HEK293 (cell line): ENCODE measurements around the gene PTMA.

ENCODE experiments used
- CTCF ChIA-PET: fragments of 350-600 bp; formaldehyde crosslinking; extraction: SDS; loops from one replicate; lab custom pipeline; 2021; ENCODE audit warnings: antibody characterized with exemption; lab: Yijun Ruan, JAX
- POLR2A ChIA-PET: fragments of 300-600 bp; formaldehyde crosslinking; extraction: SDS; loops from one replicate; lab custom pipeline; 2020; ENCODE audit warnings: antibody characterized with exemption, inconsistent platforms; lab: Yijun Ruan, JAX
- H3K27ac ChIP-seq: fragments of 200-500 bp; sonication (Bioruptor generic); 2 replicates; pipeline ENCODE4 v1.5.1; 2014; ENCODE audit warnings: low read depth, low read length, control low read depth, inconsistent platforms; ENCODE audit errors: extremely low read depth
- H3K36me3 ChIP-seq, 2 experiments: fragments of 200-500 bp in 1 of 2; sonication (Bioruptor generic) in 1 of 2; 1 replicate in 1 of 2; 2 replicates in 1 of 2; pipeline ENCODE4 v1.5.1; 2014 to 2017; ENCODE audit warnings: inconsistent platforms in 2 of 2, low read length in 2 of 2; ENCODE audit not compliant: control insufficient read depth in 2 of 2, insufficient read depth in 1 of 2
- H3K4me1 ChIP-seq: fragments of 200-500 bp; sonication (Bioruptor generic); 2 replicates; pipeline ENCODE4 v1.5.1; 2014; ENCODE audit warnings: mild to moderate bottlenecking, low read length, inconsistent platforms; ENCODE audit not compliant: control insufficient read depth, insufficient read depth
- H3K4me3 ChIP-seq: 2 replicates; pipeline ENCODE4 v1.5.1; 2011; ENCODE audit warnings: low read depth, mild to moderate bottlenecking, control low read depth, low read length, moderate library complexity
- H3K9me3 ChIP-seq: fragments of 200-500 bp; sonication (Bioruptor generic); 2 replicates; pipeline ENCODE4 v1.5.1; 2014; ENCODE audit warnings: low read depth, low read length, inconsistent platforms; ENCODE audit not compliant: control insufficient read depth, insufficient read depth
- ATF2 ChIP-seq: fragments of 450-650 bp; formaldehyde crosslinking; IDR thresholded peaks from 2 replicates; pipeline ENCODE4 v1.5.1; 2016; ENCODE audit warnings: missing biosample characterization, missing genetic modification characterization, low read depth
- BCL11B ChIP-seq: fragments of 450-650 bp; formaldehyde crosslinking; IDR thresholded peaks from 2 replicates; pipeline ENCODE4 v1.5.1; 2016; ENCODE audit warnings: low read depth, missing biosample characterization, missing genetic modification characterization
- GFI1B ChIP-seq: fragments of 450-650 bp; formaldehyde crosslinking; IDR thresholded peaks from 2 replicates; pipeline ENCODE4 v1.5.1; 2016; ENCODE audit warnings: missing biosample characterization, missing genetic modification characterization
- GLIS1 ChIP-seq: fragments of 450-650 bp; formaldehyde crosslinking; IDR thresholded peaks from 2 replicates; pipeline ENCODE4 v1.5.1; 2016; ENCODE audit warnings: missing biosample characterization, missing genetic modification characterization
- HOXC10 ChIP-seq: sonication (generic); formaldehyde crosslinking; IDR thresholded peaks from 2 replicates; pipeline ENCODE4 v1.8.1; 2023; ENCODE audit warnings: mild to moderate bottlenecking, missing genetic modification reagents
- RBAK ChIP-seq: fragments of 450-650 bp; formaldehyde crosslinking; IDR thresholded peaks from 2 replicates; pipeline ENCODE4 v1.5.1; 2016; ENCODE audit warnings: missing biosample characterization, missing genetic modification characterization
- SALL2 ChIP-seq: fragments of 450-650 bp; formaldehyde crosslinking; IDR thresholded peaks from 2 replicates; pipeline ENCODE4 v1.5.0; 2017; ENCODE audit warnings: missing biosample characterization, mild to moderate bottlenecking, missing genetic modification characterization, borderline replicate concordance
- SP2 ChIP-seq: fragments of 450-650 bp; formaldehyde crosslinking; IDR thresholded peaks from 2 replicates; pipeline ENCODE4 v1.5.1; 2016; ENCODE audit warnings: missing biosample characterization, missing genetic modification characterization
- SP7 ChIP-seq: fragments of 450-650 bp; formaldehyde crosslinking; IDR thresholded peaks from 2 replicates; pipeline ENCODE4 v1.5.1; 2016; ENCODE audit warnings: missing biosample characterization, missing genetic modification characterization
- YY2 ChIP-seq: fragments of 450-650 bp; formaldehyde crosslinking; IDR thresholded peaks from 2 replicates; pipeline ENCODE4 v1.5.1; 2016; ENCODE audit warnings: missing biosample characterization, missing genetic modification characterization
- ZFP37 ChIP-seq: fragments of 450-650 bp; formaldehyde crosslinking; IDR thresholded peaks from 2 replicates; pipeline ENCODE4 v1.5.1; 2016; ENCODE audit warnings: missing biosample characterization, missing genetic modification characterization
- ZNF133 ChIP-seq: fragments of 450-650 bp; formaldehyde crosslinking; IDR thresholded peaks from 2 replicates; pipeline ENCODE4 v1.5.1; 2016; ENCODE audit warnings: missing biosample characterization, missing genetic modification characterization
- ZNF221 ChIP-seq: fragments of 450-650 bp; formaldehyde crosslinking; IDR thresholded peaks from 2 replicates; pipeline ENCODE4 v1.5.1; 2017; ENCODE audit warnings: missing biosample characterization, missing genetic modification characterization, borderline replicate concordance
- ZNF335 ChIP-seq: fragments of 450-650 bp; formaldehyde crosslinking; conservative IDR thresholded peaks from 2 replicates; pipeline ENCODE4 v1.5.1; 2016; ENCODE audit warnings: missing biosample characterization, missing genetic modification characterization
- ZNF354C ChIP-seq: fragments of 450-650 bp; formaldehyde crosslinking; IDR thresholded peaks from 2 replicates; pipeline ENCODE4 v1.5.1; 2016; ENCODE audit warnings: missing biosample characterization, missing genetic modification characterization, low read depth, borderline replicate concordance
- ZNF362 ChIP-seq: fragments of 450-650 bp; formaldehyde crosslinking; IDR thresholded peaks from 2 replicates; pipeline ENCODE4 v1.5.1; 2016; ENCODE audit warnings: missing biosample characterization, missing genetic modification characterization
- ZNF366 ChIP-seq: fragments of 450-650 bp; formaldehyde crosslinking; conservative IDR thresholded peaks from 2 replicates; pipeline ENCODE4 v1.5.1; 2016; ENCODE audit warnings: missing biosample characterization, missing genetic modification characterization
- ZNF48 ChIP-seq: fragments of 450-650 bp; formaldehyde crosslinking; IDR thresholded peaks from 2 replicates; pipeline ENCODE4 v1.5.1; 2016; ENCODE audit warnings: missing biosample characterization, missing genetic modification characterization
- ZNF664 ChIP-seq: fragments of 450-650 bp; formaldehyde crosslinking; IDR thresholded peaks from 2 replicates; pipeline ENCODE4 v1.5.1; 2016; ENCODE audit warnings: missing biosample characterization, missing genetic modification characterization
- ZNF768 ChIP-seq: fragments of 450-650 bp; formaldehyde crosslinking; IDR thresholded peaks from 2 replicates; pipeline ENCODE4 v1.5.1; 2018; ENCODE audit warnings: missing biosample characterization, mild to moderate bottlenecking, missing genetic modification characterization
- ZNF830 ChIP-seq: fragments of 450-650 bp; IDR thresholded peaks from 2 replicates; pipeline ENCODE4 v1.5.0; 2018; ENCODE audit warnings: missing biosample characterization, missing genetic modification characterization, low read depth, mild to moderate bottlenecking, moderate library complexity
- ZNF843 ChIP-seq: fragments of 450-650 bp; formaldehyde crosslinking; IDR thresholded peaks from 2 replicates; pipeline ENCODE4 v1.5.1; 2016; ENCODE audit warnings: missing biosample characterization, missing genetic modification characterization
- ZXDB ChIP-seq: fragments of 450-650 bp; formaldehyde crosslinking; IDR thresholded peaks from 2 replicates; pipeline ENCODE4 v1.5.1; 2016; ENCODE audit warnings: missing biosample characterization, missing genetic modification characterization
- TF ChIP-seq, protein P1 (sequence below): fragments of 450-650 bp; formaldehyde crosslinking; IDR thresholded peaks from 2 replicates; pipeline ENCODE4 v1.5.1; 2017; ENCODE audit warnings: missing biosample characterization, missing genetic modification characterization
- TF ChIP-seq, protein P2 (sequence below): fragments of 450-650 bp; formaldehyde crosslinking; IDR thresholded peaks from 2 replicates; pipeline ENCODE4 v1.5.1; 2016; ENCODE audit warnings: missing biosample characterization, missing genetic modification characterization

The PTMA gene

GRCh38 chr2:231717281-231718171 is 9.2 kb downstream of the PTMA start:
- peaks cover 0 to 21% of the 10 kb centered on the region in 2 experiments; a peak in 2 of 3 replicates for H3K36me3 ChIP-seq
- POLR2A ChIA-PET, result interaction anchor here (2.5 kb wide), 1 partner anchor 10 kb away, joined by 12 read pairs; the partner anchor contains the start of gene PTMA
- no peak overlapping the region for H3K4me3 ChIP-seq
- no peaks in the 10 kb centered on the region for H3K9me3 ChIP-seq
- CTCF ChIA-PET, result interaction anchor here (1.2 to 5.8 kb wide), 7 partner anchors 7 to 200 kb away, joined by 3 to 182 read pairs (median 23); partner anchors contain the start of gene COPS7B
- TF ChIP-seq GFI1B (tag by site-specific recombination) (no peak), SP2 (tag by site-specific recombination) (peak; percentile 35), ZNF362 (tag by site-specific recombination) (peak; percentile 95), ZNF366 (0 out of 2 replicates have a peak, but pooled peaks have one; percentile 24), GLIS1 (tag by site-specific recombination) (peak; percentile 21; the same call in 1 of the 2 replicates), ZNF354C (no peak), ZFP37 (tag by site-specific recombination) (no peak), ZNF133 (tag by site-specific recombination) (no peak)
- TF ChIP-seq, protein P1, sequence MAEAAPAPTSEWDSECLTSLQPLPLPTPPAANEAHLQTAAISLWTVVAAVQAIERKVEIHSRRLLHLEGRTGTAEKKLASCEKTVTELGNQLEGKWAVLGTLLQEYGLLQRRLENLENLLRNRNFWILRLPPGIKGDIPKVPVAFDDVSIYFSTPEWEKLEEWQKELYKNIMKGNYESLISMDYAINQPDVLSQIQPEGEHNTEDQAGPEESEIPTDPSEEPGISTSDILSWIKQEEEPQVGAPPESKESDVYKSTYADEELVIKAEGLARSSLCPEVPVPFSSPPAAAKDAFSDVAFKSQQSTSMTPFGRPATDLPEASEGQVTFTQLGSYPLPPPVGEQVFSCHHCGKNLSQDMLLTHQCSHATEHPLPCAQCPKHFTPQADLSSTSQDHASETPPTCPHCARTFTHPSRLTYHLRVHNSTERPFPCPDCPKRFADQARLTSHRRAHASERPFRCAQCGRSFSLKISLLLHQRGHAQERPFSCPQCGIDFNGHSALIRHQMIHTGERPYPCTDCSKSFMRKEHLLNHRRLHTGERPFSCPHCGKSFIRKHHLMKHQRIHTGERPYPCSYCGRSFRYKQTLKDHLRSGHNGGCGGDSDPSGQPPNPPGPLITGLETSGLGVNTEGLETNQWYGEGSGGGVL (tag by site-specific recombination), result 0 out of 2 replicates have a peak, but pooled peaks have one; percentile 14
- TF ChIP-seq, protein P2, sequence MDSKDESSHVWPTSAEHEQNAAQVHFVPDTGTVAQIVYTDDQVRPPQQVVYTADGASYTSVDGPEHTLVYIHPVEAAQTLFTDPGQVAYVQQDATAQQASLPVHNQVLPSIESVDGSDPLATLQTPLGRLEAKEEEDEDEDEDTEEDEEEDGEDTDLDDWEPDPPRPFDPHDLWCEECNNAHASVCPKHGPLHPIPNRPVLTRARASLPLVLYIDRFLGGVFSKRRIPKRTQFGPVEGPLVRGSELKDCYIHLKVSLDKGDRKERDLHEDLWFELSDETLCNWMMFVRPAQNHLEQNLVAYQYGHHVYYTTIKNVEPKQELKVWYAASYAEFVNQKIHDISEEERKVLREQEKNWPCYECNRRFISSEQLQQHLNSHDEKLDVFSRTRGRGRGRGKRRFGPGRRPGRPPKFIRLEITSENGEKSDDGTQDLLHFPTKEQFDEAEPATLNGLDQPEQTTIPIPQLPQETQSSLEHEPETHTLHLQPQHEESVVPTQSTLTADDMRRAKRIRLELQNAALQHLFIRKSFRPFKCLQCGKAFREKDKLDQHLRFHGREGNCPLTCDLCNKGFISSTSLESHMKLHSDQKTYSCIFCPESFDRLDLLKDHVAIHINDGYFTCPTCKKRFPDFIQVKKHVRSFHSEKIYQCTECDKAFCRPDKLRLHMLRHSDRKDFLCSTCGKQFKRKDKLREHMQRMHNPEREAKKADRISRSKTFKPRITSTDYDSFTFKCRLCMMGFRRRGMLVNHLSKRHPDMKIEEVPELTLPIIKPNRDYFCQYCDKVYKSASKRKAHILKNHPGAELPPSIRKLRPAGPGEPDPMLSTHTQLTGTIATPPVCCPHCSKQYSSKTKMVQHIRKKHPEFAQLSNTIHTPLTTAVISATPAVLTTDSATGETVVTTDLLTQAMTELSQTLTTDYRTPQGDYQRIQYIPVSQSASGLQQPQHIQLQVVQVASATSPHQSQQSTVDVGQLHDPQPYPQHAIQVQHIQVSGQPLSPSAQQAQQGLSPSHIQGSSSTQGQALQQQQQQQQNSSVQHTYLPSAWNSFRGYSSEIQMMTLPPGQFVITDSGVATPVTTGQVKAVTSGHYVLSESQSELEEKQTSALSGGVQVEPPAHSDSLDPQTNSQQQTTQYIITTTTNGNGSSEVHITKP, result peak; percentile 85
- H3K27ac ChIP-seq, result no peak overlapping the region
- peaks cover 10% of the 10 kb centered on the region for H3K4me1 ChIP-seq

DNA sequence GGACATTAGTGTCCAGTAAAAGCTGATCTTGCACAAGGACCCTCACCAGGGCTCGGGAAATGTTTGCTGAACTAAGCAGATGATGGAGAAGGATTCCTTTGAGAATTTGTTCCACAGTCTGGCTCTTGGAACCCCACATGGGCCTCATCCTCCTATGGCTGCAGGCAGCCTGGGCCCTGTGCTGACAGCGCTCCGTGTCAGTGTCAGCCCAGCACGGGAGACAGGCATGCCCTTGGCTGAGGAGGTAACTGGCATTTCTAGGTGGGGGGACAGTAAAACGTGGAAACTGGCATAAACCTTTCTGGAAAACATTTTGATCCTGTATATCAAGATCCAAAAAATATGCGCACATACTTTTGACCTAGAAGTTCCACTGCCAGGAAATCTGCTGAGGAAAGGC is 10.5 kb downstream of the PTMA start:
- POLR2A ChIA-PET, result no interaction called here
- CTCF ChIA-PET, result interaction anchor here (0.7 to 5.8 kb wide), 2 partner anchors 44 to 186 kb away, joined by 3 to 182 read pairs; no protein-coding TSS in a partner anchor
- no peak overlapping the region for H3K27ac ChIP-seq
- no peak overlapping the region for H3K4me3 ChIP-seq
- H3K36me3 ChIP-seq, result peaks cover 0 to 12% of the 10 kb centered on the region in 2 experiments; a peak in 1 of 3 replicates
- H3K9me3 ChIP-seq, result no peaks in the 10 kb centered on the region
- peaks cover 9% of the 10 kb centered on the region; the same call in 1 of the 2 replicates for H3K4me1 ChIP-seq
- TF ChIP-seq SP7 (tag by site-specific recombination) (no peak), ZNF362 (tag by site-specific recombination) (no peak), ZNF843 (tag by site-specific recombination) (no peak), ATF2 (tag by site-specific recombination) (no peak), SALL2 (tag by site-specific recombination) (no peak), ZNF335 (tag by site-specific recombination) (no peak), YY2 (no peak), ZNF221 (tag by site-specific recombination) (no peak), ZNF830 (no peak), HOXC10 (CRISPR knock-in tag) (no peak), ZXDB (tag by site-specific recombination) (no peak), ZNF48 (no peak), RBAK (tag by site-specific recombination) (no peak), ZNF768 (tag by site-specific recombination) (no peak), ZNF664 (tag by site-specific recombination) (no peak), BCL11B (tag by site-specific recombination) (no peak)
